IMR-90 (cell line): Measurements from ENCODE around the gene NAA10. TPM values are rescaled to one million over a fixed set of nuclear protein-coding genes. Genes with fewer than 3 reads are reported as not detected.

Experiments
- ATAC-seq: fragments of 200-7000 bp; cut with Tn5 transposase; 2 replicates; pipeline ENCODE4 v1.9.1; 2020; ENCODE audit warnings: low read depth, mild to moderate bottlenecking, moderate library complexity
- BruUV-seq: library from RNA; stranded (reverse); fragments of 400-500 nt; replicated peaks from 2 replicates; lab custom pipeline; 2021; lab: Mats Ljungman, UMichigan
- CTCF ChIA-PET: fragments of 300-600 bp; formaldehyde crosslinking; extraction: SDS; loops from one replicate; lab custom pipeline; 2021; ENCODE audit warnings: antibody characterized with exemption; lab: Yijun Ruan, JAX
- POLR2A ChIA-PET: fragments of 300-600 bp; sonication (Branson Sonifier 250); formaldehyde crosslinking; loops from one replicate; lab custom pipeline; 2022; ENCODE audit warnings: antibody characterized with exemption; ENCODE audit not compliant: unreplicated experiment; lab: Charles Lee
- DNase-seq: peaks from one replicate; pipeline ENCODE4 v3.0.0; 2013
- H2AFZ ChIP-seq: replicated peaks from 2 replicates; pipeline ENCODE3; 2013; ENCODE audit warnings: low read length, mild to moderate bottlenecking; ENCODE audit not compliant: poor library complexity
- H2AK5ac ChIP-seq: 2 replicates; pipeline ENCODE4 v1.6.1; 2013; ENCODE audit warnings: low read depth, low read length, inconsistent platforms
- H2AK9ac ChIP-seq: replicated peaks from 2 replicates; pipeline ENCODE3; 2013; ENCODE audit warnings: mild to moderate bottlenecking, low read depth, low read length, moderate library complexity; ENCODE audit not compliant: poor library complexity
- H2BK120ac ChIP-seq: 2 replicates; pipeline ENCODE4 v1.6.1; 2013; ENCODE audit warnings: low read depth, low read length, inconsistent platforms
- H2BK15ac ChIP-seq: 3 replicates; pipeline ENCODE4 v1.6.1; 2013; ENCODE audit warnings: low read depth, low read length, inconsistent platforms
- H2BK20ac ChIP-seq: 2 replicates; pipeline ENCODE4 v1.6.1; 2013; ENCODE audit warnings: low read depth, mild to moderate bottlenecking, inconsistent platforms, low read length, moderate library complexity
- H2BK5ac ChIP-seq: 2 replicates; pipeline ENCODE4 v1.6.1; 2013; ENCODE audit warnings: mild to moderate bottlenecking, low read depth, low read length, inconsistent platforms; ENCODE audit not compliant: poor library complexity, severe bottlenecking
- H3K14ac ChIP-seq: replicated peaks from 2 replicates; pipeline ENCODE4 v1.6.1; 2013; ENCODE audit warnings: low read depth, low read length, inconsistent platforms
- H3K18ac ChIP-seq: 2 replicates; pipeline ENCODE4 v1.6.1; 2013; ENCODE audit warnings: low read depth, low read length, control low read depth
- H3K23ac ChIP-seq: 2 replicates; pipeline ENCODE4 v1.6.1; 2013; ENCODE audit warnings: low read depth, low read length, inconsistent platforms
- H3K27ac ChIP-seq: 2 replicates; pipeline ENCODE4 v1.5.1; 2013; ENCODE audit warnings: mild to moderate bottlenecking, control low read depth, low read length; ENCODE audit not compliant: insufficient read depth
- H3K27me3 ChIP-seq: 2 replicates; pipeline ENCODE4 v1.6.1; 2013; ENCODE audit warnings: low read length; ENCODE audit not compliant: control insufficient read depth, insufficient read depth
- H3K36me3 ChIP-seq: 2 replicates; pipeline ENCODE4 v1.6.1; 2013; ENCODE audit warnings: low read length, mixed read lengths; ENCODE audit not compliant: control insufficient read depth, insufficient read depth
- H3K4ac ChIP-seq: 2 replicates; pipeline ENCODE4 v1.6.1; 2013; ENCODE audit warnings: low read depth, low read length, inconsistent platforms
- H3K4me1 ChIP-seq: 2 replicates; pipeline ENCODE4 v1.6.1; 2013; ENCODE audit warnings: low read length, mixed read lengths; ENCODE audit not compliant: control insufficient read depth, insufficient read depth
- H3K4me2 ChIP-seq: 2 replicates; pipeline ENCODE4 v1.6.1; 2013; ENCODE audit warnings: low read depth, mild to moderate bottlenecking, control low read depth, low read length, moderate library complexity
- H3K4me3 ChIP-seq: 2 replicates; pipeline ENCODE4 v1.5.1; 2013; ENCODE audit warnings: low read depth, mild to moderate bottlenecking, control low read depth, low read length, moderate library complexity; ENCODE audit not compliant: insufficient read depth
- H3K56ac ChIP-seq: 2 replicates; pipeline ENCODE4 v1.6.1; 2013; ENCODE audit warnings: low read length, inconsistent platforms; ENCODE audit not compliant: insufficient read depth; ENCODE audit errors: extremely low read depth
- H3K79me1 ChIP-seq, 2 experiments: 2 replicates each; pipeline ENCODE4 v1.6.1; 2013; ENCODE audit warnings: low read length in 2 of 2, inconsistent platforms in 1 of 2, low read depth in 1 of 2
- H3K9ac ChIP-seq: 2 replicates; pipeline ENCODE4 v1.6.1; 2013; ENCODE audit warnings: low read depth, low read length, control low read depth
- H3K9me1 ChIP-seq: 2 replicates; pipeline ENCODE4 v1.6.1; 2013; ENCODE audit warnings: low read length, inconsistent platforms; ENCODE audit not compliant: insufficient read depth
- H3K9me3 ChIP-seq: 2 replicates; pipeline ENCODE4 v1.6.1; 2013; ENCODE audit warnings: low read length; ENCODE audit not compliant: control insufficient read depth, insufficient read depth
- H4K20me1 ChIP-seq: 2 replicates; pipeline ENCODE4 v1.6.1; 2013; ENCODE audit warnings: low read length, inconsistent platforms; ENCODE audit not compliant: insufficient read depth
- H4K5ac ChIP-seq: 2 replicates; pipeline ENCODE4 v1.6.1; 2013; ENCODE audit warnings: mild to moderate bottlenecking, low read depth, low read length, control low read depth
- H4K8ac ChIP-seq, 2 experiments: 2 replicates each; pipeline ENCODE4 v1.6.1; 2013; ENCODE audit warnings: low read depth in 2 of 2, low read length in 2 of 2, control low read depth in 1 of 2, inconsistent platforms in 1 of 2
- H4K91ac ChIP-seq: 2 replicates; pipeline ENCODE4 v1.6.1; 2013; ENCODE audit warnings: low read depth, low read length, inconsistent platforms; ENCODE audit not compliant: insufficient read depth
- CTCF ChIP-seq: conservative IDR thresholded peaks from 2 replicates; pipeline ENCODE4 v1.5.1; 2012; ENCODE audit warnings: mild to moderate bottlenecking, low read depth, low read length, improper control_type of control experiment
- ELK1 ChIP-seq: fragments of 150-350 bp; IDR thresholded peaks from 2 replicates; pipeline ENCODE4 v1.6.1; 2016; ENCODE audit warnings: low read depth, mild to moderate bottlenecking, low read length, moderate library complexity, borderline replicate concordance
- MAFK ChIP-seq: IDR thresholded peaks from 2 replicates; pipeline ENCODE4 v1.6.1; 2012; ENCODE audit warnings: low read depth, low read length, improper control_type of control experiment
- MAZ ChIP-seq: IDR thresholded peaks from 2 replicates; pipeline ENCODE4 v1.6.1; 2012; ENCODE audit warnings: low read depth, mild to moderate bottlenecking, low read length, improper control_type of control experiment, moderate library complexity, borderline replicate concordance
- WGBS, 2 experiments: methylation state at CpG; one replicate each; pipeline versions ENCODE4 v1.1.5 to v1.1.7; 2013; ENCODE audit warnings: missing lambda C conversion rate in 2 of 2; ENCODE audit not compliant: insufficient read length in 1 of 2; ENCODE audit errors: extremely low coverage in 2 of 2; 5-methylcytosine and 5-hydroxymethylcytosine counted together
- dilution Hi-C: fragments of 300-500 bp; cut with HindIII; formaldehyde crosslinking; loops from one replicate; pipeline ENCODE4 v1.14.3; 2018; ENCODE audit warnings: low sequenced_read_pairs; ENCODE audit not compliant: unreplicated experiment
- in situ Hi-C: fragments of 300-500 bp; cut with MboI; formaldehyde crosslinking; loops from 3 replicates; pipeline ENCODE4 v1.14.3; 2019; ENCODE audit warnings: low sequenced_read_pairs, inconsistent platforms, mixed read lengths
- intact Hi-C: fragments of 100-400 bp; cut with micrococcal nuclease; formaldehyde crosslinking; loops from 2 replicates; pipeline ENCODE4 v1.10.0; 2022
- polyA plus RNA-seq, 3 experiments: library from polyadenylated mRNA; depleted of rRNA; stranded (reverse); fragments of >200 nt; gene quantifications; 2 replicates each; pipeline ENCODE4 v1.2.3, GENCODE V29; 2012; ENCODE audit warnings: low replicate concordance in 1 of 3
- total RNA-seq: library from RNA; depleted of rRNA; stranded (reverse); fragments of >200 nt; gene quantifications from 2 replicates; pipeline ENCODE4 v1.2.3, GENCODE V29; 2012

NAA10 gene
- total and polyA plus RNA-seq, 2 of the 4 experiments (the other 2 are of a cell fraction) = 98.6 to 172 TPM

DNA sequence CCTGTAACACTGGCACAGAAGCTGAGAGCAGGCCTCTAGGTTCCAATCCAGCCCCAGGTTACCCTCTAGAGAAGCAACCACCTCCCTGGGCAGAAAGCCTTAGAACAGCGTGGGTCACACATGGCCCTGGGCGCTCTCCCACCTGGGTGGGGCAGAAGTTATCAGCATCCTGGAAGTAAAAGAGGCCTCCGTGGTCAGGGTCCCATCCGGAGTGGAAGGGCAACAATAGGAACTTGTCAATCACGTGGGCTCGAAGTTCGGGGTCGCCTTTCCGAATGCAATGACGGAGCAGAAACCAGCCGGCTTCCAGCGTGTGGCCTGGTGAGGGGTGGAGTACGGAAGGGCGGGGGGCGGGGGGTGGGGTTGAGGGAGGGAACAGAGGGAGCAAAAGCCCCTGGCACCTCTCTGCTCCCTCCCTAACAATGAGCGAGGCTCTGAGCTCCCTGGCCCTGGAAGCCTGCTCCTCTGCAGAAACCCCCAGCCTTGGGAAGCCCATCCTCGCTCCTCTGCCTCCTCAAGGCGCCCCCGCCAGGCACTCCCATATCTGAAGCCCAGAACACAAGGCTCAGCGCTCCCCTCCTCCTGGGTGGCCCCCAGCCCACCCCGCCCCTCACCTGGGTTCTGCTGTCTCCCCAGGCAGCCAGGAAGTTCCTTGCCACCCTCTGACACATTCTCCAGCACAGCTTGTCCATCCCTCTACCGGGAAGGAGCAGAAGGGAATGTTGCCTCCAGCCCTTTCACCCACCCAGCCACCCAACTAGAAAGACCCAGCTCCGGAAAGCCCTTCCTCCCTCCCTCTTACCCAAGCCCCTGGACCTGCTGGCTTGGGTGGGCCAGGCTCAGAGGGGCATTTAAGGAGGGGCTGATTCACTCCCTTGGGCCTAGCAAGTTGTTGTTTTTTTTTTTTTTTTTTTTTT is 6.8 kb upstream of the NAA10 start:
- no peak for ATAC-seq
- Histone ChIP-seq H2BK5ac (no peak overlapping the region), H4K91ac (no peak overlapping the region), H2AFZ (no peak overlapping the region), H3K23ac (no peak overlapping the region), H2AK5ac (no peak overlapping the region), H4K8ac (no peak overlapping the region), H3K4me1 (no peaks in the 10 kb centered on the region), H2BK20ac (no peak overlapping the region), H2AK9ac (no peak overlapping the region), H3K56ac (no peak overlapping the region), H2BK15ac (no peak overlapping the region), H3K27ac (no peak overlapping the region), H3K4me2 (no peak overlapping the region), H3K9ac (no peak overlapping the region), H4K20me1 (no peaks in the 10 kb centered on the region), H3K9me1 (no peaks in the 10 kb centered on the region), H3K14ac (no peak overlapping the region), H3K9me3 (no peaks in the 10 kb centered on the region), H3K4me3 (no peak overlapping the region), H3K36me3 (no peaks in the 10 kb centered on the region), H3K4ac (no peak overlapping the region), H3K27me3 (peaks cover 3% of the 10 kb centered on the region; the same call in 1 of the 2 replicates), H3K18ac (no peak overlapping the region), H2BK120ac (no peak overlapping the region), H4K5ac (no peak overlapping the region), H3K79me1 (no peaks in the 10 kb centered on the region)
- no peak for DNase-seq
- intact Hi-C loops = no loop called here
- ChIA-PET CTCF (no interaction called here), POLR2A (no interaction called here)
- dilution Hi-C loops = no loop called here
- in situ Hi-C loops = no loop called here
- TF ChIP-seq MAFK (no peak), MAZ (no peak), ELK1 (no peak), CTCF (no peak)
- WGBS, 2 experiments = 43% methylated on average over 5 of the region's 23 CpGs; no CpG with 5 or more reads in 1 of the 2 experiments
- no TSS peak for BruUV-seq
